GM13976 (cell line): ENCODE results near the gene C18orf54.

Experiments used
- DNase-seq: peaks from one replicate; pipeline ENCODE4 v3.0.0; 2012; ENCODE audit warnings: low spot score
- CTCF ChIP-seq: IDR thresholded peaks from 2 replicates; pipeline ENCODE4 v1.5.1; 2012; ENCODE audit warnings: borderline replicate concordance, mild to moderate bottlenecking; ENCODE audit not compliant: insufficient read depth; ENCODE audit errors: extremely low read depth, missing control alignments, control extremely low read depth
- in situ Hi-C: fragments of 300-500 bp; cut with MboI; formaldehyde crosslinking; loops from one replicate; pipeline ENCODE4 v1.12.0; 2022; ENCODE audit warnings: low sequenced_read_pairs, mixed read lengths, inconsistent platforms; ENCODE audit not compliant: unreplicated experiment

Gene C18orf54

GRCh38 chr18:54426085-54426665 is 68.5 kb downstream of the C18orf54 start:
- no peak for TF ChIP-seq CTCF

More at GRCh38 chr18:54426085-54426665, 68.5 kb downstream of the C18orf54 start:
- DNase-seq: no peak
- in situ Hi-C loops: no loop called here
